ENCODE measurements around the gene NDFIP1.
"Not testable (repeated sequence)": the region's sequence is repeated elsewhere in the genome, so short reads cannot be mapped to it uniquely, and the experiment has no call there.

The NDFIP1 gene

DNA sequence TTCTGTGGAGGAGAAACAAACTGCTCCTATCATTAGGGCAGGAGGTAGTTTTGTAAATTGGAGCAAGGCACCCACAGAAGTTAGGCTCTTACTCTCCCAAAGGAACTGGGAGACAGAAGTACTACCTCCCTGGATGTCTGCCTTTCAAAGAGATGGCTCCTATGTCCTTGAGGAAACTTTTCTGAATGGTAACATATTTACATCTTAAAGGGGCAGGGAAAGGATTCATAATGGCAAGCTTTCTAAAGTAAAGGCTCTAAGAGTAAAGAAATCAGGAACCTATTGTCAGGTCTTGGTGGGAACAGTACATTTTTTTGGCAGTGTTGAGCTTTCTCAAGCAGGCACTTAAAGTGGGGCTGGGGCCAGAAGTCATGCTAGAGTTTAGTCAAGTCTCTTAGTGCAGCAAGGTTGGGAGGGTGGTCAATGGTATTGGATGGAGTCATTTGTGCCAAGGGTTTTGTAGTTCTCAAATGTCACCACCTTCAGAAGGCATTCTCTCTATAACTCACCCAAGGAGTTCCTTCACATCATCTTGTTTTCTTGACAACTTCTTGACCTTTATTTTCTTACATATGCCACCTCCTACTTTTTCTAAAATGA, 26.3 kb upstream of the NDFIP1 start:
- H3K4me1 Mint-ChIP-seq, result peaks cover 22% of the 10 kb centered on the region
- no peaks in the 10 kb centered on the region for H3K27me3 Mint-ChIP-seq
- H3K9me3 Mint-ChIP-seq, result no peaks in the 10 kb centered on the region
- H3K4me3 Mint-ChIP-seq, result no peak overlapping the region
- H3K36me3 Mint-ChIP-seq, result no peaks in the 10 kb centered on the region
- H3K27ac Mint-ChIP-seq, result no peak overlapping the region

DNA sequence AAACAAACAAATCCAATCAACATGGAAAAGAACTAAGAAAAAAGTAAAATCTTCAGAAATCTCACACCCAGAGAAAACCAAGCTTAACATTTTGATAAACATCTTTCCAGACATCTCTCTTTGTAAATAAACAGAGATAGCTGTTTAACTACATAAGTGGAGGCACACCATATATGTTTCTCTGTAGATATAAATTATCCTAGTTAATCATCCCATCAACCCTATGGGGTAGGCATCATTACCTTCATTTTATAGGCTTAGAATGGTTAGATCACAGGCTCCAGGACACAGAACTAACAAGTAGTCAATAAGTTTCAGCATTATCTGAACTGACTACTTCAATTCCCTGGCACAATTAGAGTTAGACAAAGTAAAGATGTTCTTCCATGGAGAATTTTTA, 22.4 kb upstream of the NDFIP1 start:
- Mint-ChIP-seq H3K9me3 (no peaks in the 10 kb centered on the region), H3K27me3 (no peaks in the 10 kb centered on the region), H3K4me3 (no peak overlapping the region), H3K36me3 (no peaks in the 10 kb centered on the region), H3K4me1 (peaks cover 58% of the 10 kb centered on the region), H3K27ac (no peak overlapping the region)

DNA sequence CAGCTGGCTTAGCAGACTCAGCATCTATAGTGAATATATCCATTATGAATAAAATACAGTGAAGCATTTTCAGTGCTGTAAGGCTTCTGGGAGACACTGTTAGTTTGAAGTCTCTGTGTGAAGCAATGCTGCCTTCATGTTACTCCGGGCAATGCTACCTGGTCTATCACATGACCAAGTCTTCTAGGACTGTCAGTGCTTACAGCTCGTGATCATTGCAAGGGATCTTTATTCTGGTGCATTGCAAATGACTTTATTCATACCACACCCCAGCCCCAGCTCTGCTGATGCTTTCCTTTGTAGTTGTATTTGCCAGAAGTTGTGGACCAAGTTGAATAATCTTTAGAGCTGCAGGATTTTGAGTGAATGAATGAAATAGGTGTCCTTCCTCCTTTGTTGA, 21.9 kb upstream of the NDFIP1 start:
- Mint-ChIP-seq H3K9me3 (no peaks in the 10 kb centered on the region), H3K4me1 (peaks cover 61% of the 10 kb centered on the region), H3K36me3 (no peaks in the 10 kb centered on the region), H3K4me3 (no peak overlapping the region), H3K27me3 (no peaks in the 10 kb centered on the region), H3K27ac (no peak overlapping the region)

DNA sequence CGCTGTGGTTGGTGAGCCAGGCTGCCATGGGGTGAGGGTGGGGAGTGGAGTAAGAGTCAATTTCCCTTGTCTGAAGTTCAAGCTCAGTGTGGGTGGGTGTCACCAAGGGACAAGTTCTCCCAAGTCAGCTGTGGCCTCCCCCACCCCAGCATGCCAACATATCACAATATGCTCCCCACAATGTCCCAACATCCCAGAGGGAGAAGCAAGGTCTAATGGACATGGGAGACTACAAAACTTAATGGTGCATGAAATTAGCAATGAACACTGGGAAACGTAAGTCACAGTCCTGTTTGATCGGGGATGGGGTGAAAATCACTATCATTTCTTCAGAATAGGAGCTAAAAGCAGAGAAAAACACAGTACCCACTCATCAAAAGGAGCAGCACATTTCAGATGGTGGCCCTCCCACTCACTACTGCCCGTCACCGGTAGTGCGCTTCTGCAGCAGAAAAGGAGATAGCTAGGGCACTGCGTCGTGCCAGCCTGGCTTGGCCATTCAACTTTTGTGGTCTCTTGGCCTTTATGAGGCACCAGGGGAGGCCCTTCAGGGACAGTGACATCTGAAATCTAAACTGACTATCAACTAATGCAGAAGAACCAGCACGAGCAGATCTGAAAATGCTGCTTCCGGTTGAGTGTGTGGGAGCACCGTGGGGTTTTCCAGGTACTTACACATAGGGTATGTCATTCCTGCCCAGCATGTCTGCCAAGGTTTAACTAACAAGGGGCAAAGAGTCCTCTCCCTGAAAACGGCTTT, 20.5 kb upstream of the NDFIP1 start:
- H3K27me3 Mint-ChIP-seq, result no peaks in the 10 kb centered on the region
- peak overlapping the region; percentile 86 for H3K27ac Mint-ChIP-seq
- H3K4me3 Mint-ChIP-seq, result no peak overlapping the region
- no peaks in the 10 kb centered on the region for H3K36me3 Mint-ChIP-seq
- H3K4me1 Mint-ChIP-seq, result peaks cover 58% of the 10 kb centered on the region
- H3K9me3 Mint-ChIP-seq, result no peaks in the 10 kb centered on the region

DNA sequence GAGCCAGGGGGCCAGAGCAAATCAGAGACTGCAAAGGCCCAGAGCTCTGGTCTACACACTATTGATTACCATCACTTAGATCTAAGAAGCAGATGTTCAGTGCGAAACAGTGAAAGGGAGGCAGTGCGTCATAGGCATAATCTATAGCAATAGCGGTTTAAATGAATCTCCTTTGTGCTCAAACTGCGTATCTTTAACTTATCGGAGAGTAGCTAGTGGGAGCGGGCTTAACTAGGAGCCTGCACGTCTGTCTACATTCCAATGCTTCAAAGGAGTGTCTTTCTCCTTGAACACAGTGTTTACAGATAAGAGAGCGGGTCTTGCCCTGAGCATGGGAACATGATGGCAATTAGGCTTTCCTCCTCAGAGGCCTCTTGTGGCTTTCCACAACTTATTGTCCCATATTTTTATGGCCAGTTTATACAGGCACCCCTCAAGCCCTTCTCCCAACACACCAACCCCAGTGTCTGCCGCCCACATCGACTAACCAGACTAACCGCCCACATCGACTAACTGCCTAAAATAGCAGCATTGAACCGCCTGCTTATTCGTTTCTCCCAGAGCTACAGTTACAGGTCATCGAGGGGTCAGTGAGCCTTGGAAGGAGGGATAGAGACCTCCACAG, 19.6 kb upstream of the NDFIP1 start:
- Mint-ChIP-seq H3K27ac (peak overlapping the region; percentile 86), H3K4me1 (peaks cover 60% of the 10 kb centered on the region)
- not testable (repeated sequence) for H3K4me3 Mint-ChIP-seq, H3K36me3 Mint-ChIP-seq, H3K9me3 Mint-ChIP-seq, H3K27me3 Mint-ChIP-seq

DNA sequence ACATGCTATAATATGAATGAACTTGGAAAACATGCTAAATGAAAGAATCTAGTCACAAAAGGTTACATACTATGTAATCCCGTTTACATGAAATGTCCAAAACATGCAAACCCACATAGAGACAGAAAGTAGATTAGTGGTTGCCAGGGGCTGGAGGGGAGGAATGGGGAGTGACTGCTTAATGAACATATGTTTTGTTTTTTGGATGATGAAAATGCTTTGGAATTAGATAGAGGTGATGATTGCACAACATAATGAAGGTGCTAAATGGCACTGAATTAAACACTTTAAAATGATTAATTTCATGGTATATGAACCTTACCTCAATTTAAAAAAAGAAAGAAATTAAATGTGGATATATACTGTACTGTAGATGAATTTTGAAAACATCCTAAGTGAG, 17.6 kb upstream of the NDFIP1 start:
- Mint-ChIP-seq H3K9me3 (no peaks in the 10 kb centered on the region), H3K4me3 (no peak overlapping the region), H3K27ac (peak overlapping the region; percentile 71), H3K27me3 (no peaks in the 10 kb centered on the region), H3K36me3 (no peaks in the 10 kb centered on the region), H3K4me1 (peaks cover 77% of the 10 kb centered on the region)

DNA sequence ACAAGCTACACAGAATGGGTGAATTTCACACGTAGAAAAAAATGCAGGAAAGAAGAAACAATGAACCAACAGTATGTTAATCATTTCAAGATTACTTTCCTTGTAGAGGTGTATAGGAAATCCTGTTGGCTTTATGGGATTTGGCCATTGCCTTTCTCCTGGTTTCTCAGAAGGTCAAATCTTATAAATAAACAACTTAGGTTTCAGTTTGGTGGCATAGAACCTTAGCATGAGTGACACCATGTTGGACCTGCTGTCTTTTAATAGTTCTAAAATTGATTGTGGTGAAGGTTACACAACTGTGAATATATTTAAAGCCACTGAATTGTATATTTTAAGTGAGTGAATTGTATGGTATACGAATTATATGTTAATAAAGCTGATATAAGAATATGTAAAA, 16.7 kb upstream of the NDFIP1 start:
- H3K9me3 Mint-ChIP-seq, result no peaks in the 10 kb centered on the region
- H3K4me3 Mint-ChIP-seq, result no peak overlapping the region
- H3K36me3 Mint-ChIP-seq, result no peaks in the 10 kb centered on the region
- peak overlapping the region; percentile 68 for H3K27ac Mint-ChIP-seq
- H3K4me1 Mint-ChIP-seq, result peaks cover 74% of the 10 kb centered on the region
- no peaks in the 10 kb centered on the region for H3K27me3 Mint-ChIP-seq

DNA sequence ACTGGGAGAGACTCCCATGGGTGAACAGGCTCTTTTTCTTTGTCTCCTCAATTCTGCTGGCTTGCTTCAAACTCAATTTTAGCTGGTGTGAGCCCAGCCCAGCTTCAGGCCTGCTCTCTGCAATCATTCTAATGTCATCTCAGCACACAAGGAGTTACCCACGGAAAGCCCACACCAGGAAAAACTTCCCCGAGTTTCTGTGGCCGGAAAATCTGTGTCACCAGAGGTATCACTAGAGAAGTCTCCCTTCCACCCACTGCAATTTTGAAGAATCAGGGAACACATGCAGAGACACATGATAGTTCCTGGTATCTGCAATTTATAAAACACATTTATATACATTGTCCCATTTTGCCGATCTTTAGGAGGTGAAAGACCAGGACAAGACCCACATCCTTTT, 13.5 kb upstream of the NDFIP1 start:
- H3K4me1 Mint-ChIP-seq, result peaks cover 76% of the 10 kb centered on the region
- H3K4me3 Mint-ChIP-seq, result peak overlapping the region; percentile 70
- H3K27ac Mint-ChIP-seq, result peak overlapping the region; percentile 92
- no peaks in the 10 kb centered on the region for H3K27me3 Mint-ChIP-seq
- H3K36me3 Mint-ChIP-seq, result no peaks in the 10 kb centered on the region
- no peaks in the 10 kb centered on the region for H3K9me3 Mint-ChIP-seq

DNA sequence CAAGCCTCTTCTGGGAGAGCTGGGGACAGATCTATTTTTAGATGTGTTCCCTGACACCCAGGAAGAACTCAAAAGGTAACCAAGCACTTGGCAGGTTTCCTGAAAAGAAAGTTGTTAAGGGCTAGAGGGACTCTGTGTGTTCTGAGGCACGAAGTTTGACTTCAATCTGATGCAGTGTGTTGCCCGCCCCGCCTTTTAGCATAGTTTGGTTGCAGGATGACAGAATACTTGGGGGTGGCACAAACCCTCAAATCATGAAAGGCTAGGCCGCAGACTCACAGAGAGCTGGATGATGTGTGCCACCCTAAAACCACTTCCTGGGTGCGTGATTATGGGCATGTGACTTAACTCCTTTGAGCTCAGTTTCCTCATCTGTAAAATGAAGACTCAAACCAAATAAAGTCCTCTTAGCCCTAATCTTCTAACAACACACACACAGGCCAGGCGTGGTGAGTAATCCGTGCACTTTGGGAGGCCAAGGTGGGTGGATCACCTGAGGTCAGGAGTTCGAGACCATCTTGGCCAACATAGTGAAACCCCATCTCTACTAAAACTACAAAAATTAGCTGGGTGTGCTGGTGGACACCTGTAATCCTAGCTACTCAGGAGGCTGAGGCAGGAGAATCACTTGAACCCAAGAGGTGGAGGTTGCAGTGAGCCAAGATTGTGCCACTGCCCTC, 12.8 kb upstream of the NDFIP1 start:
- no peaks in the 10 kb centered on the region for H3K36me3 Mint-ChIP-seq
- peak overlapping the region; percentile 92 for H3K27ac Mint-ChIP-seq
- H3K4me3 Mint-ChIP-seq, result peak overlapping the region; percentile 70
- no peaks in the 10 kb centered on the region for H3K27me3 Mint-ChIP-seq
- H3K4me1 Mint-ChIP-seq, result peaks cover 78% of the 10 kb centered on the region
- H3K9me3 Mint-ChIP-seq, result no peaks in the 10 kb centered on the region

DNA sequence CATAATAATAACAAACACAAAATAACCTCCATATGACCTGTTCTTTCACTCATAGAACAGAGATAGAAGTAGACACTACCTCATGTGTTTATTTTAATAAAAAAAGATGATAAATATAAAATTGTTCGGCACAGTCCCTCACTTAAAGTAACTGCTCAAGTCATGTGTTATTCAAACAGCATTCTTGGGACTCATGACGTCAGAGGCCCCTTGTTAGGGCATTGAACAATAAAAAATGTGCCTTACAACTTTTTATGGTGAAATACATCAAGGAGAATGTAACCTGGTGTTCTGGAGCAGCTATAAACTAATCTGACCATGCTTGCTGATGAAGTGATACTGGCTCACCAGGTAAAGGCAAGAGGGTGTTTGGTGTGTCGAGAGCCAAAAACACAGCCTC, 12.2 kb upstream of the NDFIP1 start:
- Mint-ChIP-seq H3K27me3 (no peaks in the 10 kb centered on the region), H3K27ac (peak overlapping the region; percentile 46), H3K4me3 (no peak overlapping the region), H3K4me1 (peaks cover 78% of the 10 kb centered on the region), H3K36me3 (no peaks in the 10 kb centered on the region), H3K9me3 (no peaks in the 10 kb centered on the region)

DNA sequence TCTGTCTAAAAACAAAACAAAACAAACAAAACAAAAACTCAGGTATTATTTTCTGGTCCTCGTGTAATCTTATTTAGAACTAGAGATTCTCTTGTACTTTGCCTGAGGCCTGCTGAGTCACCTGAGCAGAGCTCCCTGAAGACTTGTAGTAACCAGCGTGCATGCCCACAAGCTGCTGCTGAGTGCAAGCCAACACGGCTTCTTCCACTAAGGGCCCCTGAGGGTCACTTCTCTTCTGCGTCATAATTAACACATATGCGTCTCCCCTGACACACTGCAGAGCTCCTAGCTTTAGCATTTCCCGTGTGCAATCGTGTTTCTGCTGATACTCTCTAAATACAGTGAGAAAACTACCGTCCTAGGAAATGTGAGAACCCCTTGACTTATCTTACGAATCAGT, 10.9 kb upstream of the NDFIP1 start:
- Mint-ChIP-seq H3K4me3 (peak overlapping the region; percentile 8), H3K4me1 (peaks cover 72% of the 10 kb centered on the region), H3K36me3 (no peaks in the 10 kb centered on the region)

DNA sequence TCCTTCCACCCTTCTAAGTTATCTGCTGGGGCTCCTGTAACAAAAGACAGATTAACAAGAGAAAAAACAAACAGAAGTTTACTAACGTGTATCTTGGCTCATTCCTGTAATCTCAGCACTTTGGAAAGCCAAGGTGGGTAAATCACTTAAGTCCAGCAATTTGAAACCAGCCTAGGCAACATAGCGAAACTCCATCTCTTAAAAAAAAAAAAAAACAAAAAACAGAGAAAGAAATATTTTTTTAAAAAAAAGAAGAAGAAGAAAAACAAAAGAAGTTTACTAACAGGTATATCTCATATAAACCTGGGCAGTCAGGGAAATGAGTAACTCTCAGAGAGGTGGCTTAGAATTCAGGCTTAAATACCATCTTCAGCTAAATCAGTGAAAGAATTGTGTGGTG, 10.3 kb upstream of the NDFIP1 start:
- peaks cover 77% of the 10 kb centered on the region for H3K4me1 Mint-ChIP-seq
- H3K9me3 Mint-ChIP-seq, result no peaks in the 10 kb centered on the region
- peak overlapping the region; percentile 80 for H3K27ac Mint-ChIP-seq
- no peaks in the 10 kb centered on the region for H3K27me3 Mint-ChIP-seq
- H3K36me3 Mint-ChIP-seq, result peaks cover 2% of the 10 kb centered on the region
- H3K4me3 Mint-ChIP-seq, result no peak overlapping the region

More for the DNA sequence above, 10.9 kb upstream of the NDFIP1 start:
- Mint-ChIP-seq H3K9me3 (no peaks in the 10 kb centered on the region), H3K27ac (peak overlapping the region; percentile 80), H3K27me3 (no peaks in the 10 kb centered on the region)

DNA sequence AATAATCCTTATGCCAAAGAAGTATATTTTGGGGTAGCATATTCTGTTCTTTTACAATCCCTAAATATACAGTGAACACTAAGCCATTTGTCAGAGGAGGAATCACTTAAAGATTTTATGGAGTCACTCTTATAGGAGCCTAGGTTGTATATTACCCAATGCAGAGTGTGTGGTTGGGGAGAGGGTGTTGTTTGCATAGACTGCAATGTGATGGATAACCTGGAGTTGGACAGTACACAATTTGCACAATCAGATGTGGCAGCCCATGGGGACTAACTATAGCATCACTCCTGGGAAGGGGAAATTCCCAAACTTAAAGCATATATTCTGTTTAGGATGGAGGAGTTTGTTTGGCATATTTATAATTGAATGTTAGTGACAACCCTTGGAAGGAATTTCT, 9.6 kb upstream of the NDFIP1 start:
- Mint-ChIP-seq H3K36me3 (peaks cover 2% of the 10 kb centered on the region), H3K27me3 (no peaks in the 10 kb centered on the region), H3K4me1 (peaks cover 74% of the 10 kb centered on the region), H3K9me3 (no peaks in the 10 kb centered on the region), H3K27ac (peak overlapping the region; percentile 46), H3K4me3 (no peak overlapping the region)

DNA sequence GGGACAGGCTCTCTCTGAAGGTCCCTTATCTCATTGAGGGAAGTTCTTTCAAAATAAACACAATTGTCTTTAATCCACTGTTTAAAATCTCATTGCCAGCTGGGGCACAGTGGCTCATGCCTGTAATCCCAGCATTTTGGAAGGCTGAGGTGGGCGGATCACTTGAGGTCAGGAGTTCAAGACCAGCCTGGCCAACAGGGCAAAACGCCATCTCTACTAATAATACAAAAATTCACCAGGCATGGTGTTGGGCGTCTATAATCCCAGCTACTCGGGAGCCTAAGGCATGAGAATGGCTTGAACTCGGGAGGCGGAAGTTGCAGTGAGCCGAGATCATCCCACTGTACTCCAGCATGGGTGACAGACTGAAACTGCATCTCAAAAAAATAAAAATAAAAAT, 8.3 kb upstream of the NDFIP1 start:
- Mint-ChIP-seq H3K4me3 (no peak overlapping the region), H3K9me3 (no peaks in the 10 kb centered on the region), H3K27me3 (no peaks in the 10 kb centered on the region), H3K27ac (no peak overlapping the region), H3K4me1 (peaks cover 71% of the 10 kb centered on the region), H3K36me3 (peaks cover 2% of the 10 kb centered on the region)

DNA sequence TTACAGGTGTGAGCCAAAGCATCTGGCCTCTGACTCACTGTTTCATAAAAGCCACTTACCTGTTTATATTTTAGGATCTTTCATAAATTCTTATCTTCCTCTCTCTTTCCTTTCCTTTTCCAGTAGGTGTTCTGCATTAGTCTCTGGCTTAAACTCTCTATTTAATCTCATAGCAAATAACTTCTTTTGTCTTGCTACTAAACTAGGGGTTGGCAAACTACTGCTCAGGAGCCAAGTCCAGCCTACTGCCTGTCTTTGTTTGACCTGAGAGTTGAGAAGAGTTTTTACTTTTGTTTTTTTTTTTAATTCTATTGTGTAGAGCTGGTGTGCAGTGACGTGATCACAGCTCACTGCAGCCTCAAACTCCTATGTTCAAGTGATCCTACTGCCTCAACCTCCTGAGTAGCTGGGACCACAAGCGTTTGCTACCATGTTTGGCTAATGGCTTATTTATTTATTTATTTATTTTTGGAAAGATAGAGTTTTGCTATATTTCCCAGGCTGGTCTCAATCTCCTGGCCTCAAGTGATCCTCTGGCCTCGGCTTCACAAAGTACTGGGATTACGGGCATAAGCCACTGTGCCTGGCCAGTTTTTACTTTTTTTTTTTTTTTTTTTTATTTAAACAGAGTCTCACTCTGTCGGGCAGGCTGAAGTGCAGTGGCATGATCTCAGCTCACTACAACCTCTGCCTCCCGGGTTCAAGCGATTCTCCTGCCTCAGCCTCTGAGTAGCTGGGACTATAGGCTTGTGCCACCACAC, 5.4 kb upstream of the NDFIP1 start:
- H3K36me3 Mint-ChIP-seq, result peaks cover 2% of the 10 kb centered on the region
- peaks cover 79% of the 10 kb centered on the region for H3K4me1 Mint-ChIP-seq
- no peaks in the 10 kb centered on the region for H3K9me3 Mint-ChIP-seq
- H3K27ac Mint-ChIP-seq, result peak overlapping the region; percentile 92
- H3K27me3 Mint-ChIP-seq, result no peaks in the 10 kb centered on the region
- peak overlapping the region; percentile 16 for H3K4me3 Mint-ChIP-seq
